DMS 273 treated with DMSO at 0.1 percent for 48 hours (cell line): ENCODE results near the gene DCAF7.

ENCODE experiments used
- DNase-seq: peaks from one replicate; lab custom pipeline; 2025; lab: John Stamatoyannopoulos, UW

The DCAF7 gene

GRCh38 chr17:63549946-63550816 is at the start of gene DCAF7:
DCAF7 (plus strand) TSS chr17:63550477; CDS start chr17:63550678, 201 bp downstream.
- DNase-seq = peak; percentile 99

DNA sequence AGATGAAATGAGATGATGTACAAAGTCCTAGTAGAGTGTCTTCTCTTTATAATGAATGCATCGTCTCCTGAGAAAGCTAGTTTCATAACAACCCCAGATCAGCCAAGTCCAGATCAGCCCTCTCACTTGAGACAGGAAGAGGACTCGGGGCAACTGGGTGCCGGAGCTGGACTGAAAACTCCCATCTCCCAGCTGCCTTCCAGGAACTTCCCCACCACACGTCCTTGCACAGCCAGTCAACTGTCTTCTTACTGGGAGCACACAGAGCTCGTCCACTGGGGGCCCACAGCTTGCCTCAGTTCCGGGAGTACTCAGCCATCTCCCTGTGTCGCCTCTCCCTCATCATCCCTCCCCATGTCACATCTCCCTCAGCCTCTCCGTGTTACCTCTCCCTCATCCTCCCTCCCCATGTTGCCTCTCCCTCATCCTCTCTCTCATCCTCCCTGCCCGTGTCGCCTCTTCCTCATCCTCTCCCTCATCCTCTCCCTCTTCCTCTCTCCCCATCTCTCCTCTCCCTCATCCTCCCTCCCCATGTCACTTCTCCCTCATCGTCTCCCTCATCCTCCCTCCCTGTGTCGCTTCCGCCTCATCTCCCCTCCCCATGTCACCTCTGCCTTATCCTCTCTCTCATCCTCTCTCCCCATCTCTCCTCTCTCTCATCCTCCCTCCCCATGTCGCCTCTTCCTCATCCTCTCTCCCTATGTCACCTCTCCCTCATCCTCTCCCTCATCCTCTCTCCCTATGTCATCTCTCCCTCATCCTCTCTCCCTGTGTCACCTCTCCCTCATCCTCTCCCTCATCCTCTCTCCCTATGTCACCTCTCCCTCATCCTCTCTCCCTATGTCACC is 49.5 kb upstream of the DCAF7 start:
- no peak for DNase-seq

GRCh38 chr17:63503341-63503705 is 47.0 kb upstream of the DCAF7 start:
- no peak for DNase-seq

- no peak for DNase-seq
Observed at GRCh38 chr17:63504261-63504660, 46.0 kb upstream of the DCAF7 start.

- DNase-seq = no peak
Observed at GRCh38 chr17:63505341-63505740, 44.9 kb upstream of the DCAF7 start.

DNA sequence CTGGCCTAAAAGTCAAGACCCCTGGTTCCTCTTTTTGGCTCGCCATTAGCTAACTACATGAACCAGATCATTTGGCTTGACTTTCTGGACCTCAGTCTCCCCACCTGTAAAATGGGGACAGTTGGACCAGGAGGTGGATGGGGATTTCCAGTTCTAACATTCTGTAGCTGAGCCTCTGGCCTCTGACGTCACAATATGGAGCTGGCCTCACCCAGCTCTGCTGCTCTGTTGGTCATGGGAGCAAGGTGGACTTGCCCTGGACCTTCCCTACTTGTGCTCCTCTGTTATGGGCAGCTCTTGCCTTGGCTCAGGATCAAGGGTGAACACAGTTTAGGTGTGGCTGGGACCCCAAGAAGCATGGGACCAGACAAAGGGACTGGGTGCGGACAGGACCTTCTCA is 43.6 kb upstream of the DCAF7 start:
- DNase-seq = no peak

DNA sequence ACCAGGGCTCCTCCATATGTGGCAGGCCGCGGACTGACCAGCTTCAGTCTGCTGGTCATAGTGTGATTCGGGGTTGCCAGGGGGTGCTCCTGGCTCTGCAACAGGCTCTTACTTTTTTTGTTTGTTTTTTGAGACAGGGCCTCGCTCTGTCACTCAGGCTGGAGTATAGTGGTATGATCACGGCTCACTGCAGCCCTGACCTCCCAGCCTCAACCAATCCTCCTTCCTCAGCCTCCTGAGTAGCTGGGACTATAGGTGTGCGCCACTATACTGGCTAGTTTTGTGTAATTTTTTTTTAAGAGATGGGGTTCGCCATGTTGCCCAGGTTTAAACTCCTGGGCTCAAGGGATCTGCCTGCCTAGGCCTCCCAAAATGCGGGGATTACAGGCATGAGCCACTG is 38.9 kb upstream of the DCAF7 start:
- DNase-seq = no peak

DNA sequence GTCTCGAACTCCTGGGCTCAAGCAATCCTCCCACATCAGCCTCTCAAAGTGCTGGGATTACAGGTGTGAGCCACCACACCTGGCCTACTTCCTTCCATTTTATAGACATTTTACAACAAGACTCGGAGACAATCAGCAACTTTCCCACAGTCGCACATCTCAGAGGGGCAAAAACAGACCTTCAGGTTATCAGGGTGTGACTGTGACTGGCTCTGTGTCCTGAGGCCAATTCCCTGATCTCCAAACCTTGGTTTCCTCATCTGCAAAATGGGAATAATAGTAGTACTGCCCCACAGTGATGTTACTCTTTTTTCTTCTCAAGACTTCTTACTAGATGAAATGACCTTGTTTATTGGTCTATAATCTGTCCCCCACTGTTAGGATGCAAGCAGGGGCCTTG is 37.9 kb upstream of the DCAF7 start:
- no peak for DNase-seq

DNA sequence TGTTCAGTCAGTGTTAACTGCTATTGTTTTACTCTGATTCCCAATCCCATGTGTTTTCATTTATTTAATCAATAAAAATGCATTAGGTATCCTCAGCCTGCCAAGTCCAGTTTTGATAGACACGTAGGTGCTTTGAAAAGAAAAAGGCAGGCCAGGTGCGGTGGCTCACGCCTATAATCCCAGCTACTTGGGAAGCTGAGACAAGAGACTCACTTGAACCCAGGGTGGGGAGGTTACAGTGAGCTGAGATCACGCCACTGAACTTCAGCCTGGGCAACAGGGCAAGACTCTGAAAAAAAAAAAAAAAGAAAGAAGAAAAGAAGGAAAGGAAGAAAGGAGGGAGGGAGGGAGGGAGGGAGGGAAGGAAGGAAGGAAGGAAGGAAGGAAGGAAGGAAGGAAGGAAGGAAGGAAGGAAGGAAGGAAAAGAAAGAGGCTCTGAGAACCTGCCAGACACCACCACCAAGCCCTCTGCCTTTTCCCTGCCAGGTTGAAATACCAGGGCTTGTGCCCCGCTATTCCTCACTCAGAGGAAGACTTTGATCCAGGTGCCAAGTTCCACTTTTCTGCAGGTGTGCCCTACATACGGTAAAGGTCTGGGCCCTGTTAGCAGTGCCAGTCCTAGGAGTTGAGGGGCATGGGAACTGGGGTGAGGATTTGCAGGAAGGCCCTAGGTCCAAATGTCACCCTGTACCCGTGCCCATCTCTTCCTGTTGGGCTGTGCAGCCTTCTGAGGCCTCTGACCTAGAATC is 37.2 kb upstream of the DCAF7 start:
- DNase-seq = no peak

- DNase-seq = no peak
Observed at GRCh38 chr17:63514477-63514876, 35.8 kb upstream of the DCAF7 start.

DNA sequence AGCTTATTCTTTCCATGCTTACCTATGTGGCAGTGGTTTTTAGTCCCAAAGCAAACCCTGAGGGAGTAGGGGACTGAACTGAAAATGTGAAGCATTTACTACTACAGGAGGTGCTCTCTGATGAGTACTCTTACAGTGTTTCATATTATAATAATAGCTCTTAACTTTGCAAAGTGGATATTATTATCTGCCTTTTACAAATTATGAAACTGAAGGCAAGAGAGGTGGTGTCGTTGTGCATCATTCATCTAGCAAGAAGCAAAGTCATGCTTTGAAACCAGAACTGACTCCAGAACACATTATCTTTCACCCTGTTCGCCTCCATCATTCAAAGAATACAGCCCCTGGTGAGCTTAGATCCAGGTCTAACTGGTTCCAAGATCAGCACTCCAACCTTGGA is 35.3 kb upstream of the DCAF7 start:
- no peak for DNase-seq

GRCh38 chr17:63515426-63515825 is 34.9 kb upstream of the DCAF7 start:
- DNase-seq = no peak

GRCh38 chr17:63516910-63517824 is 33.1 kb upstream of the DCAF7 start:
- DNase-seq = no peak

GRCh38 chr17:63517825-63518534 is 32.3 kb upstream of the DCAF7 start:
- no peak for DNase-seq

DNA sequence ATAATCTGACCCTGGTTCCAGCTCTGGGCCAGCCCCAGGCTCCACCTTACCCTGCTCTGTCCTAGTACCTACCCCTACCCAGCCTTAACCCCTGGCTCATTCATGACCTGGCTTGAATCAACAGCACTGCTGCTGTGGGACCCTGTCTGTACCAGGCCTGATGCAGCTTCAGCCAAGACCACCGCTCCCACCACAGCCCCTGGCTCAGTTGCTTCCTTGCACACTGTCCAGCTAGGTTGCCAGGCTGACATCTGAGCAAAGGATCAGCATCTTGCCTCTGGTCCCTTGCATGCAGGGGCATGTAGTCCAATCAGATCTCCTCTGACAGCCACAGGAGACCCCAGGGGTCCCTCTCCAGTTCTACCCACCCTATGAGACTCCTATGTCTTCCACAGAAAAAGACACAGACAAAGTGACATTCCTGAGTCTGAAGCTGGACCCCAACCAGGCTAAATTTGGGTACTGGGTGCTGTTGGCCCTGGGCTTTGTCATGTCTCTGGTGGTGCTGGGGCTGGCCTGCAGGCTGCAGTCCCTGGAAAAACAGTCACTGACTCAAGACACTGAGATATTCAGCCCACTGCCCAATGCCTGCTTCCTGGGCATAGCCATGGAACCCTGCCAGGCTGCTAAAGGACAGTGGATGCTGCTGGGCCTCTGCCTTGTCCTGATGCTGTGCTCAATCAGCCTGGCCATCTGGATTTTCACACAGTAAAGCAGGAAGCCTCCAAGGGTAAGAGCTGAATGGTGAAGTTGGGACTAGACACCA is 31.0 kb upstream of the DCAF7 start:
- DNase-seq = no peak

DNA sequence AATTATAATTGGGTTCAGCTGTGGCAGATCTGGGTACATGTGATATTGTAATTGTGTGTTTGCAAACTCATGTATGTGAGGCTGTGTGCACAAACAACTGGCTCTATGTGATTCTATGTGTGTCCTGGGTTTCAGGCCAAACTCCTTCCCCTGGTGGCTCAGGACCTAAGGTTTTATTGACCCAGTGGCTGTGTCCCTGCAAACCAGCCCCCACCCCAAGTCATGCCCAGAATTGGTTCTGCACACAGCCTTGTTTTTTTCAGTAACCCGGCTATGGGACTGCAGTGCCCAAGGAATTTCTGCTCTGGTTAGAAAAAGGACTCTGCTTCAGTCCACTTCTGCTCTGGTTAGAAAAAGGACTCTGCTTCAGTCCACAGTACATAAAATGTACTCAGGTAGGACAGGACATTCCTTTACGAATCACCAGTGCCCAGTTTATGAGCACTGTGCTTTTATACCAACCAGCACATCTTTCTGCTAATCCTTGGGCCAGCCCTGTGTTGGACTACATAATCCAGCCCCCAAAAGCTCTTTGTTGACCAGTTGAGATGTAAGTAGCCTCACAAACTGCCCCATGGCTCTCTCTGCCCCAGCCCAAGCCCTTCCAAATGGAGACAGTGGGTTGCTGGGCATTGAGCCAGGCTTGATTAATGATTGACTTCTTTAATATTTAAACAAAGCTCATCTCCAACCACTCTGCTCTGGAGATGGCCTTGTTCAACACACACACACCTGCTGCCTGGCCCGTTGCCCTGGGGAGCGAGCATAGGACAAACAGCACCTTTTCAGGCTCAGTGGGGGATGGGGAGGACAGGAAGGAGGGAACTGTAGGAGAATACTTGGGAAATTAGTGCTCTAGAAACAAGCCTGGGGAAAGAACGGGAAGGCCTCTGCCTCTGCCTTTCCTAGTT is 30.1 kb upstream of the DCAF7 start:
- DNase-seq = no peak

- no peak for DNase-seq
Observed at GRCh38 chr17:63523253-63523855, 26.9 kb upstream of the DCAF7 start, which contains the start of gene KCNH6. KCNH6 (plus strand) TSS chr17:63523358; CDS start chr17:63523414, 56 bp downstream.

DNA sequence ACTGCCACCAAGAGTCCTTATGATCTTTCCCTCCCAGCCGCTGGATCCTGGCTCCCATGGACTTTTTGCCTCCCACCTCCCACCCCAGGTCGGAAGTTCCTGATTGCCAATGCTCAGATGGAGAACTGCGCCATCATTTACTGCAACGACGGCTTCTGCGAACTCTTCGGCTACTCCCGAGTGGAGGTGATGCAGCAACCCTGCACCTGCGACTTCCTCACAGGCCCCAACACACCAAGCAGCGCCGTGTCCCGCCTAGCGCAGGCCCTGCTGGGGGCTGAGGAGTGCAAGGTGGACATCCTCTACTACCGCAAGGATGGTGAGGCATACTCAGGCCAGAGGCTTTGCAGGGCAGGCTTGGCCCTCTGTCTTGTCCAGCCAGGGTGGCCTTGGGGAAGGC is 26.2 kb upstream of the DCAF7 start:
- DNase-seq = no peak
